SIG-M5 treated with dmso at 0.1 percent for 504 hours (cell line): ENCODE data around the gene SMCO2.
A peak's percentile ranks its signal among the peaks of the same experiment; 100 is the strongest.

Source experiments
- DNase-seq: peaks from one replicate; lab custom pipeline; 2025; ENCODE audit not compliant: unreplicated experiment; lab: John Stamatoyannopoulos, UW

SMCO2 gene

GRCh38 chr12:27446436-27446835 lies at the start of gene SMCO2:
Gene SMCO2 (plus strand): TSS chr12:27446736. CDS start chr12:27470632, 23,896 bp downstream.
- no peak for DNase-seq

- no peak for DNase-seq
Measured at GRCh38 chr12:27398466-27398865, 48.1 kb upstream of the SMCO2 start.

- DNase-seq: no peak
Measured at GRCh38 chr12:27399074-27399473, 47.5 kb upstream of the SMCO2 start.

- DNase-seq: no peak
Measured at GRCh38 chr12:27400856-27401354, 45.6 kb upstream of the SMCO2 start.

- DNase-seq: no peak
Measured at GRCh38 chr12:27412047-27412446, 34.5 kb upstream of the SMCO2 start.

- no peak for DNase-seq
Measured at GRCh38 chr12:27422697-27423096, 23.8 kb upstream of the SMCO2 start.

- peak; percentile 35 for DNase-seq
Measured at GRCh38 chr12:27424631-27425230, 21.8 kb upstream of the SMCO2 start.

GRCh38 chr12:27425306-27425705 lies 21.2 kb upstream of the SMCO2 start:
- no peak for DNase-seq

GRCh38 chr12:27426743-27427487 lies 19.6 kb upstream of the SMCO2 start:
- DNase-seq: no peak

GRCh38 chr12:27427824-27428223 lies 18.7 kb upstream of the SMCO2 start:
- DNase-seq: peak; percentile 18

GRCh38 chr12:27428466-27428865 lies 18.1 kb upstream of the SMCO2 start:
- no peak for DNase-seq

- no peak for DNase-seq
Measured at GRCh38 chr12:27429606-27430005, 16.9 kb upstream of the SMCO2 start.

GRCh38 chr12:27431185-27431584 lies 15.4 kb upstream of the SMCO2 start:
- peak; percentile 89 for DNase-seq

GRCh38 chr12:27434673-27435565 lies 11.6 kb upstream of the SMCO2 start:
- peak; percentile 13 for DNase-seq

- no peak for DNase-seq
Measured at GRCh38 chr12:27436029-27436428, 10.5 kb upstream of the SMCO2 start.

GRCh38 chr12:27436768-27437167 lies 9.8 kb upstream of the SMCO2 start:
- no peak for DNase-seq

GRCh38 chr12:27437839-27438238 lies 8.7 kb upstream of the SMCO2 start:
- peak; percentile 78 for DNase-seq

- DNase-seq: no peak
Measured at GRCh38 chr12:27447761-27448160, 1.2 kb downstream of the SMCO2 start.

GRCh38 chr12:27449026-27449425 lies 2.5 kb downstream of the SMCO2 start:
- DNase-seq: no peak

GRCh38 chr12:27449893-27450534 lies 3.5 kb downstream of the SMCO2 start:
- DNase-seq: no peak
